ENCODE results near the gene KATNAL2.

KATNAL2 gene

DNA sequence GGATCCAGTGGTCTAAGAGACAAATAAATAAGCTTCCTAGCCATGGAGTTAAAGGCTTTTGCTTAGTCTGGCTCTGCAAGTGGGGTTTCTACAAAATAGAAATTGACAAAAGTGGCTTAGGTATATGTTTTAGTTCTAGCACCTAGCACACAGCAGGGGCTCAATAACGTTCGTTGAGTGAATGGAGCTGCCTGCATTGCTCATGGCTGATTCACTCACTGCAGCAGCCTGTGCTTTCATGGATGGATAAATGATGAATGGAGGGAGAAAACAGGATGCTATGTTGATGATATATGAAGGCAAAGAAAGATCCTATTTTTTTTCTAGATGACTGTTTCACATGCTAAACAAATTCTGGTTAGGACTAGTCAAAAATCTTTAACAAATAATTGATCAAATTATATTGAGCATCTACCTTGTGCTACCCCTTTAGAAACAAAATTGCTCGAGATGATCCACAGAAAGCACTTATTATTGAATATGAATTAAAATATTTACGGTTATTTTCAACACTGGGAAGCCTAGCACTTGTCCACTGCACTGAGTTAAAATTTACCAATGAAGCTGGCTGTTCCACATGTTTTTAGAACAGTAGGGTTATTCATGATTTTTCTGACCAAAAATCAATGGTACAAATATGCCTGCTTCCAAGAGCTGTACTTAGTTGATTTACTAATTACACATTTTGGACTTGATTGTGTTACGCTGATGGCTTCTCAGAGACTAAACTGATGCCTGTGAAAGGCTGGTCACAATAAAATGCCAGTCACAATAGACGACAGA, 193.3 kb downstream of the KATNAL2 start:
- Histone ChIP-seq H3K14ac (ENCODE audit: low read length) (no peak overlapping the region), H2AFZ (ENCODE audit: low read length) (no peak overlapping the region), H3K4me1 (ENCODE audit: control insufficient read depth in 2 of 2, insufficient read depth in 1 of 2, low read depth in 1 of 2, low read length in 2 of 2) (peaks cover 2 to 15% of the 10 kb centered on the region in 2 donors), H3K4me2 (ENCODE audit: insufficient read depth, low read length, poor library complexity, severe bottlenecking) (no peak overlapping the region), H3K4me3 (ENCODE audit: low read length in 2 of 2) (no peak overlapping the region), H3K27ac (replicated peaks; ENCODE audit: low read length) (no peak overlapping the region), H4K8ac (ENCODE audit: low read depth, low read length) (no peak overlapping the region), H3K9me3 (replicated peaks in 1 of 2; ENCODE audit: control insufficient read depth in 2 of 2, insufficient read depth in 1 of 2, low read depth in 1 of 2, low read length in 2 of 2) (no peaks in the 10 kb centered on the region), H3K9ac (ENCODE audit: low read depth, low read length, poor library complexity) (no peak overlapping the region), H3K18ac (ENCODE audit: low read length) (no peak overlapping the region), H3K23ac (ENCODE audit: low read depth, low read length, poor library complexity) (no peak overlapping the region), H4K91ac (ENCODE audit: low read depth, low read length, poor library complexity) (no peak overlapping the region), H2BK5ac (ENCODE audit: low read length) (no peak overlapping the region), H2BK15ac (ENCODE audit: low read length) (no peak overlapping the region), H2BK120ac (ENCODE audit: low read depth, low read length) (no peak overlapping the region), H3K36me3 (replicated peaks in 1 of 2; ENCODE audit: control insufficient read depth in 2 of 2, insufficient read depth in 2 of 2, low read length in 2 of 2) (peaks cover 4 to 91% of the 10 kb centered on the region in 2 donors), H3K79me1 (ENCODE audit: low read depth, low read length) (no peaks in the 10 kb centered on the region), H2AK5ac (ENCODE audit: low read depth, low read length) (no peak overlapping the region), H3K4ac (ENCODE audit: low read length) (no peak overlapping the region), H2BK12ac (ENCODE audit: low read length) (no peak overlapping the region), H3K27me3 (ENCODE audit: control insufficient read depth in 3 of 3, insufficient read depth in 3 of 3, low read depth in 1 of 3, low read length in 3 of 3) (no peaks in the 10 kb centered on the region)
- DNase-seq (ENCODE audit: low spot score) = no peak
- no CpG with 5 or more reads among the region's 6 CpGs for WGBS, 2 donors (ENCODE audit: extremely low coverage in 2 of 2, insufficient read length in 2 of 2, insufficient replicate concordance in 1 of 2)

DNA sequence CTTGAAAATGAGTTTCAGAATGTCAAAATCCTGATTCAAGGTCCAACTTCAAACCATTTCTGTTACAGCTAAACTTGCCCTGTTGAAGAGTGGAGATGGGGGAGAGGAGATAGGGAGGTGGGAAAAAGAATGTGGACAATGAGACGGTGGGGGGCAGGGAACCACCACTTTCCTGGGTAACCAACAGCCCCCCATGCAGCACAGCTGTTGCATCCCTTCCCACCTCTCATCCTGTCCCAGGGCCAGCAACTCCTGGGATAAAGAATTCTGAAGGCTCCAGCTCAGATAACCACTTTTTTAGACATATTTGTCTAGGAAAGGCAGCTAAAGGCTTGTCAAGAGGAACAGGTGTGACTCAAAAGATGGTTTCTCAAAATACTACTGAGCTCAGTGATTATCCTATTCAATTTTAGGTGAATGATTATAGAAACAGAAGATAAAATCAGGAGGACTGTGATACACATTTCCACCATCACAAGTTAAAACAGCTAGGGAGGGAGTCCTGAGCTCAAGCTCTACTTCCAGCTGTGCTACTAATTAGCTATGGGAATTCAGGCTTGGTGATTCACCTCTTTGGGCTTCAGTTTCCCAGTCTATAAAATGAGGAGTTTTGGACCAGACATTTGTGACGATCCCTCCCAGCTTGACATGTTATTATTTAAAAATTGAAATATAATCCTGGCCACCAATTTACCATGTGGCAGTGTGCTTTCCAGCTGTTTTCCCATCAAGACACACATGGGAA, 196.6 kb downstream of the KATNAL2 start:
- Histone ChIP-seq H2AK5ac (ENCODE audit: low read depth, low read length) (no peak overlapping the region), H3K18ac (ENCODE audit: low read length) (no peak overlapping the region), H3K4me3 (ENCODE audit: low read length in 2 of 2) (no peak overlapping the region), H3K27ac (replicated peaks; ENCODE audit: low read length) (no peak overlapping the region), H2AFZ (ENCODE audit: low read length) (no peak overlapping the region), H2BK12ac (ENCODE audit: low read length) (no peak overlapping the region), H2BK120ac (ENCODE audit: low read depth, low read length) (no peak overlapping the region), H4K91ac (ENCODE audit: low read depth, low read length, poor library complexity) (no peak overlapping the region), H2BK5ac (ENCODE audit: low read length) (no peak overlapping the region), H3K23ac (ENCODE audit: low read depth, low read length, poor library complexity) (no peak overlapping the region), H4K8ac (ENCODE audit: low read depth, low read length) (no peak overlapping the region), H3K36me3 (replicated peaks in 1 of 2; ENCODE audit: control insufficient read depth in 2 of 2, insufficient read depth in 2 of 2, low read length in 2 of 2) (peaks cover 5 to 82% of the 10 kb centered on the region in 2 donors), H3K9me3 (replicated peaks in 1 of 2; ENCODE audit: control insufficient read depth in 2 of 2, insufficient read depth in 1 of 2, low read depth in 1 of 2, low read length in 2 of 2) (no peaks in the 10 kb centered on the region), H3K79me1 (ENCODE audit: low read depth, low read length) (no peaks in the 10 kb centered on the region), H3K14ac (ENCODE audit: low read length) (no peak overlapping the region), H3K4me1 (ENCODE audit: control insufficient read depth in 2 of 2, insufficient read depth in 1 of 2, low read depth in 1 of 2, low read length in 2 of 2) (peaks cover 0 to 10% of the 10 kb centered on the region in 2 donors), H3K27me3 (ENCODE audit: control insufficient read depth in 3 of 3, insufficient read depth in 3 of 3, low read depth in 1 of 3, low read length in 3 of 3) (no peaks in the 10 kb centered on the region), H3K4ac (ENCODE audit: low read length) (no peak overlapping the region), H3K9ac (ENCODE audit: low read depth, low read length, poor library complexity) (no peak overlapping the region), H3K4me2 (ENCODE audit: insufficient read depth, low read length, poor library complexity, severe bottlenecking) (no peak overlapping the region), H2BK15ac (ENCODE audit: low read length) (no peak overlapping the region)
- WGBS, 2 donors (ENCODE audit: extremely low coverage in 2 of 2, insufficient read length in 2 of 2, insufficient replicate concordance in 1 of 2) = no CpG with 5 or more reads among the region's 2 CpGs
- no peak for DNase-seq (ENCODE audit: low spot score)

DNA sequence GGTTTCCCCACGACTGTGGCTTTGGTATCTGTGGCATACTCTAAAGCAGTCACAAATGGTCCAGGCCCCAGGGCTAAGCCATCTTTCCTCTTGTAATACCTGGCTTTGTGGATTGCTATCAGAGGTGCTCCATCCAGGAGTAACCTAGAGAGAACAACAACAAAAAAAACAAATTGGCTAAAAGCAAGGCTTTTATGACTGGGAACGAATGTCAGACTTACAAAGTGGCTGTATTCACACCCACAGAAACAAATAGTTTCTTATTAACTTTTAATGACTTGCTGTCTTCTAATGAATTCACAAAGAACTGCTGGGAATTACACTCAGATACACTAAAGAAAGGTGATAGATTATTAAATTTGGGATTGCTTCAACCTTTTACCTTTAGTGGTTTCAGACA, 197.8 kb downstream of the KATNAL2 start:
- H3K4me2 ChIP-seq (ENCODE audit: insufficient read depth, low read length, poor library complexity, severe bottlenecking) = no peak overlapping the region
- peaks cover 5 to 84% of the 10 kb centered on the region in 2 donors for H3K36me3 ChIP-seq (replicated peaks in 1 of 2; ENCODE audit: control insufficient read depth in 2 of 2, insufficient read depth in 2 of 2, low read length in 2 of 2)
- H3K9ac ChIP-seq (ENCODE audit: low read depth, low read length, poor library complexity) = no peak overlapping the region
- H2AFZ ChIP-seq (ENCODE audit: low read length) = no peak overlapping the region
- no peak overlapping the region for H2BK120ac ChIP-seq (ENCODE audit: low read depth, low read length)
- no peak overlapping the region for H3K4me3 ChIP-seq (ENCODE audit: low read length in 2 of 2)
- H3K14ac ChIP-seq (ENCODE audit: low read length) = no peak overlapping the region
- no peak for DNase-seq (ENCODE audit: low spot score)
- no peak overlapping the region for H4K91ac ChIP-seq (ENCODE audit: low read depth, low read length, poor library complexity)
- H3K4me1 ChIP-seq (ENCODE audit: control insufficient read depth in 2 of 2, insufficient read depth in 1 of 2, low read depth in 1 of 2, low read length in 2 of 2) = peaks cover 0 to 6% of the 10 kb centered on the region in 2 donors
- H3K9me3 ChIP-seq (replicated peaks in 1 of 2; ENCODE audit: control insufficient read depth in 2 of 2, insufficient read depth in 1 of 2, low read depth in 1 of 2, low read length in 2 of 2) = no peaks in the 10 kb centered on the region
- no peak overlapping the region for H2BK12ac ChIP-seq (ENCODE audit: low read length)
- no peaks in the 10 kb centered on the region for H3K79me1 ChIP-seq (ENCODE audit: low read depth, low read length)
- H2BK15ac ChIP-seq (ENCODE audit: low read length) = no peak overlapping the region
- H2BK5ac ChIP-seq (ENCODE audit: low read length) = no peak overlapping the region
- no peak overlapping the region for H3K4ac ChIP-seq (ENCODE audit: low read length)
- H3K23ac ChIP-seq (ENCODE audit: low read depth, low read length, poor library complexity) = no peak overlapping the region
- H3K18ac ChIP-seq (ENCODE audit: low read length) = no peak overlapping the region
- no peak overlapping the region for H4K8ac ChIP-seq (ENCODE audit: low read depth, low read length)
- H3K27me3 ChIP-seq (ENCODE audit: control insufficient read depth in 3 of 3, insufficient read depth in 3 of 3, low read depth in 1 of 3, low read length in 3 of 3) = no peaks in the 10 kb centered on the region
- no peak overlapping the region for H2AK5ac ChIP-seq (ENCODE audit: low read depth, low read length)
- no peak overlapping the region for H3K27ac ChIP-seq (replicated peaks; ENCODE audit: low read length)
- no CpG with 5 or more reads among the region's 2 CpGs for WGBS, 2 donors (ENCODE audit: extremely low coverage in 2 of 2, insufficient read length in 2 of 2, insufficient replicate concordance in 1 of 2)

DNA sequence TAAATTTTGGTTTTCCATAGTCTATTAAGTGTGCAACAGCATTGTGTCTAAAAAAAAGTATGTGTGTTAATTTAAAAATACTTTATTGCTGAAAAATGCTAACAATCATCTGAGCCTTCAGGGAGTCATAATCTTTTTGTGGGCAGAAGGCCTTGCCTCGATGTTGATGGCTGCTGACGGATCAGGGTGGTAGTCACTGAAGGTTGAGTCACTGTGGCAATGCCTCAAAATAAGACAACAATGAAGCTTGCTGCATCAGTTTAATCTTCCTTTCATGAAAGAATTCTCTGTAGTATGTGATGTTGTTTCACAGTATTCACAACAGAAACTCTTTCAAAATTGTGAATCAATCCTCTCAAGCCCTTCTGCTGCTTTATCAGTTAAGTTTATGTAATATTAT, 201.6 kb downstream of the KATNAL2 start:
- H3K9me3 ChIP-seq (replicated peaks in 1 of 2; ENCODE audit: control insufficient read depth in 2 of 2, insufficient read depth in 1 of 2, low read depth in 1 of 2, low read length in 2 of 2) = no peaks in the 10 kb centered on the region
- no peak overlapping the region for H2AK5ac ChIP-seq (ENCODE audit: low read depth, low read length)
- H2BK120ac ChIP-seq (ENCODE audit: low read depth, low read length) = no peak overlapping the region
- no peaks in the 10 kb centered on the region for H3K79me1 ChIP-seq (ENCODE audit: low read depth, low read length)
- H3K18ac ChIP-seq (ENCODE audit: low read length) = no peak overlapping the region
- H3K4me2 ChIP-seq (ENCODE audit: insufficient read depth, low read length, poor library complexity, severe bottlenecking) = no peak overlapping the region
- no peak for DNase-seq (ENCODE audit: low spot score)
- whole genome bisulfite sequencing, 2 donors (ENCODE audit: extremely low coverage in 2 of 2, insufficient read length in 2 of 2, insufficient replicate concordance in 1 of 2) = no CpG with 5 or more reads among the region's 2 CpGs
- no peak overlapping the region for H3K4ac ChIP-seq (ENCODE audit: low read length)
- no peak overlapping the region for H2BK15ac ChIP-seq (ENCODE audit: low read length)
- H3K27me3 ChIP-seq (ENCODE audit: control insufficient read depth in 3 of 3, insufficient read depth in 3 of 3, low read depth in 1 of 3, low read length in 3 of 3) = no peaks in the 10 kb centered on the region
- H3K9ac ChIP-seq (ENCODE audit: low read depth, low read length, poor library complexity) = no peak overlapping the region
- H2AFZ ChIP-seq (ENCODE audit: low read length) = no peak overlapping the region
- H3K14ac ChIP-seq (ENCODE audit: low read length) = no peak overlapping the region
- peaks cover 0 to 3% of the 10 kb centered on the region in 2 donors for H3K4me1 ChIP-seq (ENCODE audit: control insufficient read depth in 2 of 2, insufficient read depth in 1 of 2, low read depth in 1 of 2, low read length in 2 of 2)
- peaks cover 6 to 68% of the 10 kb centered on the region in 2 donors for H3K36me3 ChIP-seq (replicated peaks in 1 of 2; ENCODE audit: control insufficient read depth in 2 of 2, insufficient read depth in 2 of 2, low read length in 2 of 2)
- H3K23ac ChIP-seq (ENCODE audit: low read depth, low read length, poor library complexity) = no peak overlapping the region
- H4K8ac ChIP-seq (ENCODE audit: low read depth, low read length) = no peak overlapping the region
- no peak overlapping the region for H3K27ac ChIP-seq (replicated peaks; ENCODE audit: low read length)
- no peak overlapping the region for H4K91ac ChIP-seq (ENCODE audit: low read depth, low read length, poor library complexity)
- H3K4me3 ChIP-seq (ENCODE audit: low read length in 2 of 2) = no peak overlapping the region
- no peak overlapping the region for H2BK5ac ChIP-seq (ENCODE audit: low read length)
- H2BK12ac ChIP-seq (ENCODE audit: low read length) = no peak overlapping the region

Data from neuronal stem cell (in vitro differentiated cells).